OCI-LY7 (cell line): Measurements from ENCODE around the gene SORBS2. TPM values are rescaled to one million over a fixed set of nuclear protein-coding genes. Genes with fewer than 3 reads are reported as not detected.

Experiments
- BruUV-seq: library from RNA; stranded (reverse); fragments of 400-500 nt; replicated peaks from 2 replicates; lab custom pipeline; 2021; lab: Mats Ljungman, UMichigan
- CTCF ChIA-PET: fragments of 300-600 bp; sonication (Branson Sonifier 250); formaldehyde crosslinking; loops from one replicate; lab custom pipeline; 2022; ENCODE audit warnings: antibody characterized with exemption; ENCODE audit not compliant: unreplicated experiment; lab: Charles Lee
- POLR2A ChIA-PET: fragments of 300-600 bp; sonication (Branson Sonifier 250); formaldehyde crosslinking; loops from one replicate; lab custom pipeline; 2022; ENCODE audit warnings: antibody characterized with exemption; lab: Charles Lee
- DNase-seq: peaks from one replicate; pipeline ENCODE4 v3.0.0-alpha.2; 2015; ENCODE audit warnings: low spot score
- H2AFZ ChIP-seq: fragments of 200-600 bp; sonication (generic), shearing (Covaris generic); 2 replicates; pipeline ENCODE4 v1.6.1; 2014; ENCODE audit warnings: mild to moderate bottlenecking, antibody characterized with exemption, low read length, moderate library complexity
- H3K27ac ChIP-seq: fragments of 200-600 bp; sonication (generic); 2 replicates; pipeline ENCODE4 v1.5.1; 2014; ENCODE audit warnings: mixed run types, low read depth, mild to moderate bottlenecking, moderate library complexity, low read length, inconsistent platforms; ENCODE audit not compliant: poor library complexity, severe bottlenecking
- H3K36me3 ChIP-seq: fragments of 200-600 bp; sonication (generic); 2 replicates; pipeline ENCODE4 v1.6.1; 2014; ENCODE audit warnings: mild to moderate bottlenecking, antibody characterized with exemption, low read length, moderate library complexity, mixed read lengths; ENCODE audit not compliant: insufficient read depth
- H3K4me1 ChIP-seq: fragments of 200-600 bp; sonication (generic); 2 replicates; pipeline ENCODE4 v1.5.1; 2014; ENCODE audit warnings: mild to moderate bottlenecking, low read length; ENCODE audit not compliant: insufficient read depth, poor library complexity, severe bottlenecking
- H3K4me2 ChIP-seq: fragments of 200-600 bp; sonication (generic); 2 replicates; pipeline ENCODE4 v1.6.1; 2014; ENCODE audit warnings: mild to moderate bottlenecking, low read length
- H3K4me3 ChIP-seq: fragments of 200-600 bp; sonication (generic); 2 replicates; pipeline ENCODE4 v1.5.1; 2014; ENCODE audit warnings: mild to moderate bottlenecking, low read depth, low read length; ENCODE audit not compliant: poor library complexity, severe bottlenecking
- H3K79me2 ChIP-seq: fragments of 200-600 bp; sonication (generic); 2 replicates; pipeline ENCODE4 v1.6.1; 2016; ENCODE audit warnings: low read depth, mild to moderate bottlenecking, low read length, moderate library complexity, mixed read lengths; ENCODE audit not compliant: insufficient read depth
- H3K9me2 ChIP-seq: fragments of 200-600 bp; sonication (generic); 2 replicates; pipeline ENCODE4 v1.6.1; 2016; ENCODE audit warnings: mild to moderate bottlenecking, low read length, mixed read lengths; ENCODE audit not compliant: insufficient read depth
- H3K9me3 ChIP-seq: fragments of 200-600 bp; sonication (generic); 2 replicates; pipeline ENCODE4 v1.6.1; 2014; ENCODE audit warnings: mild to moderate bottlenecking, mixed run types, low read length, mixed read lengths
- H4K20me1 ChIP-seq: fragments of 200-600 bp; sonication (generic); 2 replicates; pipeline ENCODE4 v1.6.1; 2014; ENCODE audit warnings: mild to moderate bottlenecking, antibody characterized with exemption, low read length, moderate library complexity, mixed read lengths; ENCODE audit not compliant: insufficient read depth
- EZH2phosphoT487 ChIP-seq: fragments of 200-600 bp; sonication (generic); IDR thresholded peaks from 2 replicates; pipeline ENCODE4 v1.6.1; 2018; ENCODE audit warnings: low read depth, borderline replicate concordance, mild to moderate bottlenecking, mixed run types, antibody characterized with exemption, low read length, moderate library complexity, mixed read lengths
- intact Hi-C: fragments of 100-400 bp; cut with micrococcal nuclease; formaldehyde crosslinking; loops from one replicate; pipeline ENCODE4 v1.10.0; 2022; ENCODE audit not compliant: unreplicated experiment
- total RNA-seq, 2 experiments: library from RNA; depleted of rRNA in 1 of 2; stranded (reverse); fragments of >200 nt in 1 of 2; shearing (Covaris generic) in 1 of 2; gene quantifications; 2 replicates each; pipeline ENCODE4 v1.2.3, GENCODE V29; 2014 to 2022
- TF ChIP-seq, protein P1 (sequence below): fragments of 200-600 bp; sonication (generic); conservative IDR thresholded peaks from 2 replicates; pipeline ENCODE4 v1.5.1; 2014; ENCODE audit warnings: mild to moderate bottlenecking, antibody characterized with exemption, low read length, moderate library complexity, mixed read lengths

Gene SORBS2
- total RNA-seq, 2 experiments from 2014 or later, result 33.2 to 43.5 TPM

DNA sequence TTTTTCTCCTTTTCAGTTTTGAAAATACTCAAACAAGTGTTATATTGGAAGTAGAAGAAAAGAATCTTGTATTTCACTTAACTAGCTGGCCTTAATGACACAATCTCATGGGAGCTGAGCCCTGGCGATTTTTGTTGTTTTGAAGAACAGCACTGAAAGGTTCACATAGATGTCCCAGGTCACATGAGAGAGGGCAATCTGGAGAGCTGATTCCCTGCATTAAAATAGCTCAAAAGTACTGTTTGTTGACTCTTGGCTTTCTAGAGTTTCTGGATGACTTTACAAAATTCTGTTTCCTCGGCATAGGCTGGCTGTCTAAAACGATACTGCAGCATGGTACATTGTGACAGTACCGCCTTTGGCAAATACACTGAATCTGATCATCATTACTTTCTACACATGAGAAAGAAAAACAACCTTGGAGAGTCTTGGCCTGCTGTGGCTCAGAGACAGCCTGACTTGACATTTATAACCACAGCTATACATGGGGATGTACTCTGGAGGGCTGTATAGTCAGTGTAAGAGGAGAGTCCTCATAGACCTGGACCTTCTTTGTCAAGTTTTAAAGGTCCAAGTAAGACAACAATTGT lies 156.9 kb downstream of the SORBS2 start:
- TF ChIP-seq EZH2phosphoT487, result no peak
- TF ChIP-seq, protein P1, sequence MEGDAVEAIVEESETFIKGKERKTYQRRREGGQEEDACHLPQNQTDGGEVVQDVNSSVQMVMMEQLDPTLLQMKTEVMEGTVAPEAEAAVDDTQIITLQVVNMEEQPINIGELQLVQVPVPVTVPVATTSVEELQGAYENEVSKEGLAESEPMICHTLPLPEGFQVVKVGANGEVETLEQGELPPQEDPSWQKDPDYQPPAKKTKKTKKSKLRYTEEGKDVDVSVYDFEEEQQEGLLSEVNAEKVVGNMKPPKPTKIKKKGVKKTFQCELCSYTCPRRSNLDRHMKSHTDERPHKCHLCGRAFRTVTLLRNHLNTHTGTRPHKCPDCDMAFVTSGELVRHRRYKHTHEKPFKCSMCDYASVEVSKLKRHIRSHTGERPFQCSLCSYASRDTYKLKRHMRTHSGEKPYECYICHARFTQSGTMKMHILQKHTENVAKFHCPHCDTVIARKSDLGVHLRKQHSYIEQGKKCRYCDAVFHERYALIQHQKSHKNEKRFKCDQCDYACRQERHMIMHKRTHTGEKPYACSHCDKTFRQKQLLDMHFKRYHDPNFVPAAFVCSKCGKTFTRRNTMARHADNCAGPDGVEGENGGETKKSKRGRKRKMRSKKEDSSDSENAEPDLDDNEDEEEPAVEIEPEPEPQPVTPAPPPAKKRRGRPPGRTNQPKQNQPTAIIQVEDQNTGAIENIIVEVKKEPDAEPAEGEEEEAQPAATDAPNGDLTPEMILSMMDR, result no peak
- Histone ChIP-seq H3K4me1 (no peaks in the 10 kb centered on the region), H3K4me3 (no peak overlapping the region), H3K9me3 (no peaks in the 10 kb centered on the region), H3K27ac (no peak overlapping the region), H2AFZ (no peak overlapping the region), H3K36me3 (peaks cover 12% of the 10 kb centered on the region; the same call in 1 of the 2 replicates), H3K4me2 (no peak overlapping the region), H3K9me2 (no peaks in the 10 kb centered on the region), H3K79me2 (no peaks in the 10 kb centered on the region), H4K20me1 (no peaks in the 10 kb centered on the region)
- intact Hi-C loops, result no loop called here
- ChIA-PET CTCF (interaction anchor here (0.7 kb wide), 1 partner anchor 383 kb away, joined by 3 read pairs; no protein-coding TSS in a partner anchor), POLR2A (interaction anchor here (0.6 to 1.1 kb wide), 2 partner anchors 14 to 1823 kb away, joined by 3 read pairs; no protein-coding TSS in a partner anchor)
- DNase-seq, result no peak
- BruUV-seq, result no TSS peak

DNA sequence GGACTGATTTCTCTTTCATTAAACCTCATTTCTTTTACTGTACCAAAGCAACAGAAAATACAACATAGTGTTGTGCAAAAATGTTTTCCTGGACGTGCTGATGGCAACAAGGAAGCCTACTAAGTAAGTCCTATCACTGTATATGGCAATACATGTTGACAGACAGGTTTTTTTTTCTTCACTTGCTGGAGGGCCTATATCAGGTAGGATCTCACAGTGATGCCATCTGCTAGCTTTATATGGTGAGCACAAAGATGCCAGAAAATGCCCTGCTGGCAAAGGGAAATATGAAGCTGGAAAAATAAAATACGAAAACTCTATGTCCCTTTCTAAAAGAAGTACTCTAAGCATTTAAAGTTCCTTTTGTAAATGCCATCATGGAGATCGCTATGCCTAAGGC lies 157.7 kb downstream of the SORBS2 start:
- Histone ChIP-seq H3K9me2 (no peaks in the 10 kb centered on the region), H3K4me2 (no peak overlapping the region), H3K79me2 (no peaks in the 10 kb centered on the region), H4K20me1 (no peaks in the 10 kb centered on the region), H3K36me3 (peaks cover 13% of the 10 kb centered on the region; the same call in 1 of the 2 replicates), H3K4me1 (no peaks in the 10 kb centered on the region), H3K9me3 (no peaks in the 10 kb centered on the region), H3K27ac (no peak overlapping the region), H2AFZ (no peak overlapping the region), H3K4me3 (no peak overlapping the region)
- BruUV-seq, result no TSS peak
- DNase-seq, result no peak
- CTCF ChIA-PET, result no interaction called here
- POLR2A ChIA-PET, result interaction anchor here (1.1 kb wide), 1 partner anchor 13 kb away, joined by 3 read pairs; no protein-coding TSS in a partner anchor
- TF ChIP-seq, protein P1, result no peak
- TF ChIP-seq EZH2phosphoT487, result no peak
- intact Hi-C loops, result no loop called here

DNA sequence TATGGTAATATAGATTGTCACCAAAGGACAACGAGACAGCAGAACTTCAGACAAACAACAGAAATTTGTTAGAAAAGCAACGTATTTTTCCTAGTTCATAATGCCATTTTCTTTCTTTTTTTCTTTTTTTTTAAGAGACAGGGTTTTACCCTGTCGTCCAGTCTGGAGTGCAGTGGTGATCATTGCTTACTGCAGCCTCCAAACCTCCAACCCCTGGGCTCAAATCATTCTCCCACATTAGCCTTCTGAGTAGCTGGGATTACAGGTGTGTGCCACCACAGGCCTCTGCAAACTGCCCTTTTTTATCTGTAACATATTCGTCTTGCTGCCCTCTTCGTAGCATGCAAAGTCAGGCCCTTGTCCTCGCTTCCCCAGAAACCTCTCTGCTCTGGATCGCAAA lies 160.1 kb downstream of the SORBS2 start:
- DNase-seq, result no peak
- ChIA-PET POLR2A (no interaction called here), CTCF (no interaction called here)
- Histone ChIP-seq H3K9me2 (no peaks in the 10 kb centered on the region), H3K4me2 (no peak overlapping the region), H3K79me2 (no peaks in the 10 kb centered on the region), H3K9me3 (no peaks in the 10 kb centered on the region), H4K20me1 (no peaks in the 10 kb centered on the region), H2AFZ (no peak overlapping the region), H3K27ac (no peak overlapping the region), H3K36me3 (peaks cover 14% of the 10 kb centered on the region), H3K4me1 (no peaks in the 10 kb centered on the region), H3K4me3 (no peak overlapping the region)
- intact Hi-C loops, result no loop called here
- TF ChIP-seq EZH2phosphoT487, result no peak
- TF ChIP-seq, protein P1, result no peak
- BruUV-seq, result no TSS peak
